Prostate gland (tissue), 2 donors: ENCODE measurements around the gene PLXNC1.

Source experiments
- POLR2A ChIP-seq: fragments of 450-650 bp; IDR thresholded peaks from one replicate; pipeline ENCODE4 v1.6.1; 2016; ENCODE audit warnings: antibody characterized with exemption, mild to moderate bottlenecking
- POLR2AphosphoS5 ChIP-seq: sonication (generic); formaldehyde crosslinking; IDR thresholded peaks from one replicate; pipeline ENCODE4 v1.6.1; 2017; ENCODE audit warnings: antibody characterized with exemption
- TF ChIP-seq, protein P1 (sequence below), 4 experiments: fragments of 200-600 bp in 2 of 4; fragments of 450-650 bp in 2 of 4; sonication (generic) in 2 of 4; IDR thresholded peaks; 1 replicate in 3 of 4; 2 replicates in 1 of 4; pipeline ENCODE4 v1.5.1; 2016 to 2019; ENCODE audit warnings: antibody characterized with exemption in 4 of 4, mild to moderate bottlenecking in 2 of 4, moderate library complexity in 2 of 4

- TF ChIP-seq POLR2AphosphoS5, result no peak
- TF ChIP-seq, protein P1, sequence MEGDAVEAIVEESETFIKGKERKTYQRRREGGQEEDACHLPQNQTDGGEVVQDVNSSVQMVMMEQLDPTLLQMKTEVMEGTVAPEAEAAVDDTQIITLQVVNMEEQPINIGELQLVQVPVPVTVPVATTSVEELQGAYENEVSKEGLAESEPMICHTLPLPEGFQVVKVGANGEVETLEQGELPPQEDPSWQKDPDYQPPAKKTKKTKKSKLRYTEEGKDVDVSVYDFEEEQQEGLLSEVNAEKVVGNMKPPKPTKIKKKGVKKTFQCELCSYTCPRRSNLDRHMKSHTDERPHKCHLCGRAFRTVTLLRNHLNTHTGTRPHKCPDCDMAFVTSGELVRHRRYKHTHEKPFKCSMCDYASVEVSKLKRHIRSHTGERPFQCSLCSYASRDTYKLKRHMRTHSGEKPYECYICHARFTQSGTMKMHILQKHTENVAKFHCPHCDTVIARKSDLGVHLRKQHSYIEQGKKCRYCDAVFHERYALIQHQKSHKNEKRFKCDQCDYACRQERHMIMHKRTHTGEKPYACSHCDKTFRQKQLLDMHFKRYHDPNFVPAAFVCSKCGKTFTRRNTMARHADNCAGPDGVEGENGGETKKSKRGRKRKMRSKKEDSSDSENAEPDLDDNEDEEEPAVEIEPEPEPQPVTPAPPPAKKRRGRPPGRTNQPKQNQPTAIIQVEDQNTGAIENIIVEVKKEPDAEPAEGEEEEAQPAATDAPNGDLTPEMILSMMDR (IDR thresholded peaks at IDR 0.05), result no peak
- no peak for TF ChIP-seq POLR2A
Measured at GRCh38 chr12:94225947-94226630, 77.7 kb downstream of the PLXNC1 start.
